ENCODE data around the gene ESF1. TPM values are rescaled to one million over a fixed set of nuclear protein-coding genes. Genes with fewer than 3 reads are reported as not detected.

Gene ESF1
- total RNA-seq, 1 experiment from 2014 or later: 22.7 TPM

DNA sequence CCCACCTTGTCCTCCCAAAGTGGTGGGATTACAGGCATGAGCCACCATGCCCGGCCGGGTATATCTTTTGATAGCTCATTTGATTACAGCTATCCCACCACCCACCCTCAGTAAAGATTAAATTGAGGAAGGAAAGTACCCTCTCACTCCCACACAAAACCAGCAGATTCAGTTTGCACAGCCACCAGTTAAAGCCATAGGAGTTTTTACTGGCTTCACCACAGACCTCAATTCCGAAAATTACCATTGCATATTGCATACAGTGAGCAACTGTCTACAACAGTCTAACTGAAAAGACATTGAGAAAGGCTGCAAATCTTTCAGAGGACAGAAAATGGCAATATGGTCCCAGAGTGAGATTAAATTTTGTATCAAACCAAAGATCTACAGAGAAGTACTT lies 34.9 kb downstream of the ESF1 start:
- DNase-seq: no peak
- no peak overlapping the region for H3K4me3 ChIP-seq (ENCODE audit: low read depth, low read length)
- no peak for TF ChIP-seq CTCF (IDR thresholded peaks at IDR 0.05; ENCODE audit: insufficient read depth in 1 of 2, low read depth in 1 of 2, low read length in 1 of 2, severe bottlenecking in 1 of 2, unreplicated experiment in 1 of 2)
- no peaks in the 10 kb centered on the region for H3K9me3 Mint-ChIP-seq (ENCODE audit: unreplicated experiment)
- no peak overlapping the region for H3K4me3 Mint-ChIP-seq (ENCODE audit: unreplicated experiment)
- H3K27me3 Mint-ChIP-seq (ENCODE audit: insufficient read depth, unreplicated experiment): no peaks in the 10 kb centered on the region
- no peaks in the 10 kb centered on the region for H3K9me3 ChIP-seq
- POLR2A ChIA-PET: no interaction called here
- H3K4me1 ChIP-seq: no peaks in the 10 kb centered on the region
- H3K36me3 Mint-ChIP-seq (ENCODE audit: insufficient read depth, unreplicated experiment): peaks cover 11% of the 10 kb centered on the region
- no peaks in the 10 kb centered on the region for H3K27me3 ChIP-seq (replicated peaks; ENCODE audit: control insufficient read depth, insufficient read depth, low read length)
- no TSS peak for BruUV-seq (replicated peaks)
- H3K27ac Mint-ChIP-seq (ENCODE audit: unreplicated experiment): no peak overlapping the region
- CTCF ChIA-PET: no interaction called here
- H3K36me3 ChIP-seq (ENCODE audit: control insufficient read depth, insufficient read depth, low read length): peaks cover 2% of the 10 kb centered on the region
- intact Hi-C loops (cut with micrococcal nuclease; ENCODE audit: unreplicated experiment): no loop called here
- no peaks in the 10 kb centered on the region for H3K4me1 Mint-ChIP-seq (ENCODE audit: low read depth, unreplicated experiment)

DNA sequence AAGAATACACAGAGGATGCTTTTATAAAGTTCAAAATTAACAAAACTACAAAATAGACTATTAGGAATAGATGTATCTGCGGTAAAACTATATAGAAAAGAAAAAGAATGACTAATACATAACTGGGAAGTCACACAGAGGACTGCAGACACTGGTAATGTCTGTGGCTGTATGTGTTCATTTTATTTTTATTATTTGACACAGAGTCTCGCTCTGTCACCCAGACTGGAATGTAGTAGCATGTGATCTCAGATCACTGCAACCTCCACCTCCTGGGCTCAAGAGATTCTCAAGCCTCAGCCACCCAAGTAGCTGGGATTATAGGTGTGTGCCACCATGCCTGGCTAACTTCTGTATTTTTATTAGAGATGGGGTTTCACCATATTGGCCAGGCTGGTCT lies 38.9 kb downstream of the ESF1 start:
- H3K4me1 Mint-ChIP-seq (ENCODE audit: low read depth, unreplicated experiment): no peaks in the 10 kb centered on the region
- no peaks in the 10 kb centered on the region for H3K27me3 Mint-ChIP-seq (ENCODE audit: insufficient read depth, unreplicated experiment)
- no peak for DNase-seq
- no peak overlapping the region for H3K4me3 ChIP-seq (ENCODE audit: low read depth, low read length)
- POLR2A ChIA-PET: no interaction called here
- H3K36me3 Mint-ChIP-seq (ENCODE audit: insufficient read depth, unreplicated experiment): peaks cover 13% of the 10 kb centered on the region
- no peaks in the 10 kb centered on the region; the same call in none of the 2 replicates for H3K36me3 ChIP-seq (ENCODE audit: control insufficient read depth, insufficient read depth, low read length)
- CTCF ChIA-PET: no interaction called here
- H3K9me3 ChIP-seq: no peaks in the 10 kb centered on the region
- no peak overlapping the region for H3K27ac Mint-ChIP-seq (ENCODE audit: unreplicated experiment)
- BruUV-seq (replicated peaks): no TSS peak
- H3K4me3 Mint-ChIP-seq (ENCODE audit: unreplicated experiment): no peak overlapping the region
- no peaks in the 10 kb centered on the region for H3K9me3 Mint-ChIP-seq (ENCODE audit: unreplicated experiment)
- TF ChIP-seq CTCF (IDR thresholded peaks at IDR 0.05; ENCODE audit: insufficient read depth in 1 of 2, low read depth in 1 of 2, low read length in 1 of 2, severe bottlenecking in 1 of 2, unreplicated experiment in 1 of 2): no peak
- no peaks in the 10 kb centered on the region for H3K4me1 ChIP-seq
- no peaks in the 10 kb centered on the region for H3K27me3 ChIP-seq (replicated peaks; ENCODE audit: control insufficient read depth, insufficient read depth, low read length)
- intact Hi-C loops (cut with micrococcal nuclease; ENCODE audit: unreplicated experiment): no loop called here

DNA sequence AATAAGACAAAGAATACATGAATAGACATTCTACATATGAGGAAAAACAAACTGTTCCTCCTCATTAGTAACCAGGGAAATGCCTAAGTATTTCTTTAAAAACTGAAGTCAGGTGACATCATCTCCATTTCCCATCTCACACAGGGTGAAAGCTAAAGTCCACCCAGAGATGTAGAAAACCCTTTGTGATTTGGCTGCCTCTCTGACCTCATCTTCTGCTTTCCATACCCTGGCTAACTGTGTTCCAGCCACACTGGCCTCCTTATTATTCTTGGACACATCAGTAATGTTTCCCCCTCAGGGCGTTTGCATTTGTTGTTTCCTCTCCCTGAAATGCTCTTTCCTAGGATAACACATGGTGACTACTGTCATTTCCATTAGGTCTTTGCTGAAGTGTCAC lies 40.4 kb downstream of the ESF1 start:
- no peaks in the 10 kb centered on the region for H3K36me3 ChIP-seq (ENCODE audit: control insufficient read depth, insufficient read depth, low read length)
- H3K4me3 ChIP-seq (ENCODE audit: low read depth, low read length): no peak overlapping the region
- no peaks in the 10 kb centered on the region for H3K4me1 ChIP-seq
- Mint-ChIP-seq H3K4me3 (ENCODE audit: unreplicated experiment) (no peak overlapping the region), H3K9me3 (ENCODE audit: unreplicated experiment) (no peaks in the 10 kb centered on the region), H3K36me3 (ENCODE audit: insufficient read depth, unreplicated experiment) (peaks cover 17% of the 10 kb centered on the region), H3K27me3 (ENCODE audit: insufficient read depth, unreplicated experiment) (no peaks in the 10 kb centered on the region), H3K4me1 (ENCODE audit: low read depth, unreplicated experiment) (no peaks in the 10 kb centered on the region), H3K27ac (ENCODE audit: unreplicated experiment) (no peak overlapping the region)
- DNase-seq: no peak
- no peaks in the 10 kb centered on the region for H3K27me3 ChIP-seq (replicated peaks; ENCODE audit: control insufficient read depth, insufficient read depth, low read length)
- no peak for TF ChIP-seq CTCF (IDR thresholded peaks at IDR 0.05; ENCODE audit: insufficient read depth in 1 of 2, low read depth in 1 of 2, low read length in 1 of 2, severe bottlenecking in 1 of 2, unreplicated experiment in 1 of 2)
- CTCF ChIA-PET: no interaction called here
- no TSS peak for BruUV-seq (replicated peaks)
- intact Hi-C loops (cut with micrococcal nuclease; ENCODE audit: unreplicated experiment): no loop called here
- POLR2A ChIA-PET: interaction anchor here (0.6 kb wide), 1 partner anchor 1922 kb away, joined by 4 read pairs; no protein-coding TSS in a partner anchor
- H3K9me3 ChIP-seq: no peaks in the 10 kb centered on the region

Data from Caco-2 (cell line).